GM12801 (cell line): ENCODE measurements around the gene EIF2B5.

Source experiments
- TF ChIP-seq, protein P1 (sequence below): IDR thresholded peaks from one replicate; pipeline ENCODE4 v1.5.1; 2011; ENCODE audit warnings: control low read depth; ENCODE audit not compliant: insufficient read length; ENCODE audit errors: extremely low read depth

EIF2B5 gene

DNA sequence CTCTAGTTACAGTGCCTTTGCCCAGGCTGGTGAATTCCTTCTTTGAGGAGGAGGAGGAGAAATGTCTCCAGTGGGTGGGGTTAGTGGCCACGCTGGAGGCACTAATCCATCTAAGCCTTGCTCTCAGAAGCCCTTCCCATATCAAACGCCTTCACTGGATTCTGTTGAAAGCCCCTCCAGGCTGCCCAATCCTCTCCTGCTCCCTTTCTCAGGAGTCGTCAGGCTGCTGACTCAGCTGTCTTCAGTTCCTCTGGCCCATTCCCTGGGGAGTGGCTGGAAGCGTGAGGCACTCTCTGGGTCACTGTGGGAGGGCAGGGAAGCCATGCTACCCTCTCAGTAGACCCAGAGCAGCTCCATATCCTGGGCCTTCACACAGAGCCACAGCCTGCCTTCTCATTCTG lies 42.2 kb downstream of the EIF2B5 start:
- TF ChIP-seq, protein P1, sequence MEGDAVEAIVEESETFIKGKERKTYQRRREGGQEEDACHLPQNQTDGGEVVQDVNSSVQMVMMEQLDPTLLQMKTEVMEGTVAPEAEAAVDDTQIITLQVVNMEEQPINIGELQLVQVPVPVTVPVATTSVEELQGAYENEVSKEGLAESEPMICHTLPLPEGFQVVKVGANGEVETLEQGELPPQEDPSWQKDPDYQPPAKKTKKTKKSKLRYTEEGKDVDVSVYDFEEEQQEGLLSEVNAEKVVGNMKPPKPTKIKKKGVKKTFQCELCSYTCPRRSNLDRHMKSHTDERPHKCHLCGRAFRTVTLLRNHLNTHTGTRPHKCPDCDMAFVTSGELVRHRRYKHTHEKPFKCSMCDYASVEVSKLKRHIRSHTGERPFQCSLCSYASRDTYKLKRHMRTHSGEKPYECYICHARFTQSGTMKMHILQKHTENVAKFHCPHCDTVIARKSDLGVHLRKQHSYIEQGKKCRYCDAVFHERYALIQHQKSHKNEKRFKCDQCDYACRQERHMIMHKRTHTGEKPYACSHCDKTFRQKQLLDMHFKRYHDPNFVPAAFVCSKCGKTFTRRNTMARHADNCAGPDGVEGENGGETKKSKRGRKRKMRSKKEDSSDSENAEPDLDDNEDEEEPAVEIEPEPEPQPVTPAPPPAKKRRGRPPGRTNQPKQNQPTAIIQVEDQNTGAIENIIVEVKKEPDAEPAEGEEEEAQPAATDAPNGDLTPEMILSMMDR, result no peak

DNA sequence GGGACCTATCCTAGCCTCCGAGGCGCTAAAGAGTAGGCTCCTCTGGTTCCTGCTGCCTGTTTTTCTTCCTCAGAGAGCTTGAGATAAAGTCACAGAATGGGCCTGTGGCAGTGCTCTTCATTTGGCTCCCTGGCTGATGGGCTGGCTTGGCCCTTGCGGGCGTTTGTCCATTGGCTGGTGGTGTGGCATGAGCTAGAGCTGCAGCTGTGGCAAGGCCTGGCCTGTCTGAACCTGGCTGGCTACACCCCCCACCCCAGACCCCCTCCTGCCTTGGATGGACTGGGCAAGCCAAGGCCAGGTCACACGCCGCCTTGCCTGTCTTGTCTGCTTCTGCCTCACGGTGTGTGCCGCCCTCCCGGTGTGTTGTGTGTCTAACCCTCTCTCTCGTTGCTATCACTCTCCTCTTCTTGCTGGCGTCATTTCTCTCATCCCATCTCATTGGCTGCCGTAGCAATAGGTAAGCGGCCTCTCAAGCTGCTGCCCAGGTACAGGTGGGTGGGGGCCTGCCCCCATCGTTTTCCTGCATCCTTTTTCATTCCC lies 42.7 kb downstream of the EIF2B5 start:
- TF ChIP-seq, protein P1, result no peak

DNA sequence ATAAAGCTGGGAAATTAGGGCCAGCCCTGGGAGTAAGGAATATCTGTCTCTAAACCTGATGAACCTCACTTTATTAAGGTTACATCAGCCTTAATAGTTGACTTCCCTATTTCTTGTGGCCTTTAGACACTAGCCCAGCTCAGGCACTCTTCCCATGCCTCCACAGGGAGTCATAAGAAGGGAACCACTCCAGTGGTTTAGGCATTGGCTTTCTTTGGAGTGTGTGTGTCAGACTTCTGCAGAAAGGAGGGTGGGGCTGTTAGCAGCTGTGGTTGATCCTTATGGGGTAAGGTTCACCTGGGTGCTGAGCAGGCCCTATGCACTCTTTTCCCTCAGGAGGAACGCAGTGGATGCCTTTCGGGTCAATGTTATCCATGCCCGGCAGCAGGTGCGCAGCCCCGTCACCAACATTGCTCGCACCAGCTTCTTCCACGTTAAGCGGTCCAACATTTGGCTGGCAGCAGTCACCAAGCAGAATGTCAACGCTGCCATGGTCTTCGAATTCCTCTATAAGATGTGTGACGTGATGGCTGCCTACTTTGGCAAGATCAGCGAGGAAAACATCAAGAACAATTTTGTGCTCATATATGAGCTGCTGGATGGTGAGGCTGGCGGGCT lies 43.5 kb downstream of the EIF2B5 start:
- TF ChIP-seq, protein P1, result no peak

DNA sequence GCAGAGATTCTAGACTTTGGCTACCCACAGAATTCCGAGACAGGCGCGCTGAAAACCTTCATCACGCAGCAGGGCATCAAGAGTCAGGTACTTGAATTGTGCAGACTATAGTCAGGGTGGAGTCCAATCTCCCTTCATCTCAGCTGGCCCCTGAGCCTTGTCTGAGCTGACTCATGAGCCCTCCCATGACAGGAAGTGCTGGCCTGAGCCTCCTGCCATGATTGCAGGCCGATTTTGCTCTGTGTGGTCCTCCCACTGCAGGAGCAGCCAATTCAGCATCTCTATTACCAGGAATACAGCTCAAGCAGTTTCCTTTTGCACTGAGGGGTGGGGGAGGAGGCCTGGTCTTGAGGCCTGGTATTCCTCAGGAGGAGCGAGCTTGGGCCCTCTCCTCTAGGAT lies 45.0 kb downstream of the EIF2B5 start:
- TF ChIP-seq, protein P1, result no peak

DNA sequence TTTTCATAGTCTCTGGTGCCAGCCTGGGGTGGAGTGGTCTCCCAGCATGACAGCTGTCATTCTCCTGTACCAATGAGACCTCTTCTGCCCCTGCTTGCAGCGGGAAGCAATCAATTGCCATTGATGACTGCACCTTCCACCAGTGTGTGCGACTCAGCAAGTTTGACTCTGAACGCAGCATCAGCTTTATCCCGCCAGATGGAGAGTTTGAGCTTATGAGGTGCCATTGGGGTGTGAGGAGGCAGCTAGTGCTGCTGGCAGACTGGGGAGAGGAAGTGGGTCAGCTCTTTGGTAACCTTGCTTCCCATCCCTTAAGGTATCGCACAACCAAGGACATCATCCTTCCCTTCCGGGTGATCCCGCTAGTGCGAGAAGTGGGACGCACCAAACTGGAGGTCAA lies 46.4 kb downstream of the EIF2B5 start:
- TF ChIP-seq, protein P1, result no peak

DNA sequence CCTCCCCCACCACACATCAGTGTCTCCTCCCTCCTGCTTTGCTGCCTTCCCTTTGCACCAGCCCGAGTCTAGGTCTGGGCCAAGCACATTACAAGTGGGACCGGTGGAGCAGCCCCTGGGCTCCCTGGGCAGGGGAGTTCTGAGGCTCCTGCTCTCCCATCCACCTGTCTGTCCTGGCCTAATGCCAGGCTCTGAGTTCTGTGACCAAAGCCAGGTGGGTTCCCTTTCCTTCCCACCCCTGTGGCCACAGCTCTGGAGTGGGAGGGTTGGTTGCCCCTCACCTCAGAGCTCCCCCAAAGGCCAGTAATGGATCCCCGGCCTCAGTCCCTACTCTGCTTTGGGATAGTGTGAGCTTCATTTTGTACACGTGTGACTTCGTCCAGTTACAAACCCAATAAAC lies 48.5 kb downstream of the EIF2B5 start:
- TF ChIP-seq, protein P1, result no peak

DNA sequence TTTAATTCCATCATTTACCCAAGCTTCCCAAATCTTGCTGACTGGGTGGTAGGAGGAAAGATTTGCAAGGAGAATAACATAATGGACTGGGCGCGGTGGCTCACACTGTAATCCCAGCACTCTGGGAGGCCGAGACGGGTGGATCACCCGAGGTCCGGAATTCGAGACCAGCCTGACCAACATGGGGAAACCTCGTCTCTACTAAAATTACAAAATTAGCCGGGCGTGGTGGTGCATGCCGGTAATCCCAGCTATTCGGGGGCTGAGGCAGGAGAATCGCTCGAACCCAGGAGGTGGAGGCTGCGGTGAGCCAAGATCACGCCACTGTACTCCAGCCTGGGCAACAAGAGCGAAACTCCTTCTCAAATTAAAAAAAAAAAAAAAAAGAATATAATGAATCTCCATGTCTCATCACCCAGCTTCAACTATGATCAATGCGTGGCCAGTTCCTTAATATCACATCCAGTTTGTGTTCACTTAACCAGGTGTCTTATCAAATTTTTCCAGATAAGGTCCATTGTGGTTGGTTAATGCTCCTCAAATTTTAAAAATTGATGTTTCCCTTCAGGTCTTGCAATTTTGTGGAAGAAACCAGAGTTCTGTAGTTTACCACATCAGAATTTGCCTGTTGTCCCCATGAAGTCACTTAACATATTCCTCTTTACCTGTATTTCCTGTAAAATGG lies 49.5 kb downstream of the EIF2B5 start:
- TF ChIP-seq, protein P1, result no peak
